ENCODE results near the gene IP6K2.
"Not testable (repeated sequence)": the region's sequence is repeated elsewhere in the genome, so short reads cannot be mapped to it uniquely, and the experiment has no call there.

IP6K2 gene, protein sequence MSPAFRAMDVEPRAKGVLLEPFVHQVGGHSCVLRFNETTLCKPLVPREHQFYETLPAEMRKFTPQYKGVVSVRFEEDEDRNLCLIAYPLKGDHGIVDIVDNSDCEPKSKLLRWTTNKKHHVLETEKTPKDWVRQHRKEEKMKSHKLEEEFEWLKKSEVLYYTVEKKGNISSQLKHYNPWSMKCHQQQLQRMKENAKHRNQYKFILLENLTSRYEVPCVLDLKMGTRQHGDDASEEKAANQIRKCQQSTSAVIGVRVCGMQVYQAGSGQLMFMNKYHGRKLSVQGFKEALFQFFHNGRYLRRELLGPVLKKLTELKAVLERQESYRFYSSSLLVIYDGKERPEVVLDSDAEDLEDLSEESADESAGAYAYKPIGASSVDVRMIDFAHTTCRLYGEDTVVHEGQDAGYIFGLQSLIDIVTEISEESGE

DNA sequence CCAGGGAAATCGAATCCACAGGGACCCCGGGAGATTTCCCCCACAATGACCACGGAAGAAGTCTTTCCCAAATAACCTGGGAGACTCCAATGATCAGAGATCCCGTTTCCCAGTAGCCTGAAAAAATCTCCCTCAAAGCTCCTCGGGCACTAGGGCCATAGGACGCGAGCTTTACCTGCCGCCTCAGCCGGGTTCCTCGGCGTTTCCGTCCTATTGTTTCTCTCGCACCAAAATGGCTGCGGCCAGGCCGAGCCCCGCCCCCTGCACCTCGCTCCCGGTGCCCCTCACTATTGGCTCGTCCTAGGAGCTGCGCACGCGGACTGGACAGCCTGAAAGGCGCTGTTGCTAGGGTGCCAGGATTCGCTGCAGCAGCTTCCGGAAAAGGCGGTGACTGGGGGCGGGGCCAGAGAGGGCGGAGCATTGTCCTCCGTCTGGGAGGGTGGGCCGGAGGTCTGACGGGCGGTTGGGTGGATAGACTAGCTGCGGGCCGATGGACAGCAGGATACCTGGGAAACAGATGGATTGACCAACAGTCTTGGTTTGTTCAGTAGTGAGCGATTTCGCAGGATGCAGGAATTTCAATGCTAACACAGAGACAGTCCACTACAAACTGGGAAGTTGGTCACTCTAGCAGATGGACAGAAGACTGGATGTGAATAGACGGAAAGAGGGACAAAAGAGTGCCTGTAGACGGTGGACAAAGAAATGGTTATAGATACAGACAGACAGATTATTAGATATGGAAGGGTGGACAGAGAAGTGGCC is at the start of gene IP6K2:
Gene IP6K2 (minus strand): TSS at position 240 of the 765 bp plus-strand sequence. CDS start 21,930 bp downstream, outside the sequence.
- peak; percentile 99 for DNase-seq (ENCODE audit: extremely low spot score)
- CTCF ChIA-PET = interaction anchor here (1.2 to 4.4 kb wide), 4 partner anchors 10 to 316 kb away, joined by 3 to 30 read pairs (median 10); no protein-coding TSS in a partner anchor
- POLR2A ChIA-PET = interaction anchor here (0.6 to 1.9 kb wide), 4 partner anchors 8 to 186 kb away, joined by 3 to 6 read pairs (median 3); no protein-coding TSS in a partner anchor
- TF ChIP-seq CTCF (IDR thresholded peaks at IDR 0.05; ENCODE audit: control extremely low read depth, extremely low read depth, low read depth, missing control alignments) = no peak

GRCh38 chr3:48765376-48765775 is 48.4 kb upstream of the IP6K2 start:
- CTCF ChIA-PET = interaction anchor here (2.4 to 2.7 kb wide), 2 partner anchors 9 to 26 kb away, joined by 6 to 11 read pairs; no protein-coding TSS in a partner anchor

GRCh38 chr3:48762816-48763215 is 45.8 kb upstream of the IP6K2 start:
- CTCF ChIA-PET = no interaction called here
- DNase-seq (ENCODE audit: extremely low spot score) = no peak
- TF ChIP-seq CTCF (IDR thresholded peaks at IDR 0.05; ENCODE audit: control extremely low read depth, extremely low read depth, low read depth, missing control alignments) = no peak
- POLR2A ChIA-PET = no interaction called here

More at GRCh38 chr3:48765376-48765775, 48.4 kb upstream of the IP6K2 start:
- POLR2A ChIA-PET = no interaction called here
- TF ChIP-seq CTCF (IDR thresholded peaks at IDR 0.05; ENCODE audit: control extremely low read depth, extremely low read depth, low read depth, missing control alignments) = peak; percentile 12
- DNase-seq (ENCODE audit: extremely low spot score) = no peak

GRCh38 chr3:48759991-48760540 is 43.0 kb upstream of the IP6K2 start:
- DNase-seq (ENCODE audit: extremely low spot score); POLR2A ChIA-PET: not testable (repeated sequence)
- CTCF ChIA-PET = interaction anchor here (1.1 to 2.6 kb wide), 4 partner anchors 11 to 168 kb away, joined by 3 to 10 read pairs (median 4); no protein-coding TSS in a partner anchor

- DNase-seq (ENCODE audit: extremely low spot score); POLR2A ChIA-PET: not testable (repeated sequence)
- CTCF ChIA-PET = interaction anchor here (1.7 to 2.6 kb wide), 2 partner anchors 19 to 168 kb away, joined by 3 to 10 read pairs; no protein-coding TSS in a partner anchor
Observed at GRCh38 chr3:48759531-48759930, 42.5 kb upstream of the IP6K2 start.

- DNase-seq (ENCODE audit: extremely low spot score) = no peak
- CTCF ChIA-PET = interaction anchor here (1.7 to 2.6 kb wide), 2 partner anchors 19 to 169 kb away, joined by 3 to 10 read pairs; no protein-coding TSS in a partner anchor
- POLR2A ChIA-PET = no interaction called here
- TF ChIP-seq CTCF (IDR thresholded peaks at IDR 0.05; ENCODE audit: control extremely low read depth, extremely low read depth, low read depth, missing control alignments) = no peak
Observed at GRCh38 chr3:48759071-48759470, 42.0 kb upstream of the IP6K2 start.

DNA sequence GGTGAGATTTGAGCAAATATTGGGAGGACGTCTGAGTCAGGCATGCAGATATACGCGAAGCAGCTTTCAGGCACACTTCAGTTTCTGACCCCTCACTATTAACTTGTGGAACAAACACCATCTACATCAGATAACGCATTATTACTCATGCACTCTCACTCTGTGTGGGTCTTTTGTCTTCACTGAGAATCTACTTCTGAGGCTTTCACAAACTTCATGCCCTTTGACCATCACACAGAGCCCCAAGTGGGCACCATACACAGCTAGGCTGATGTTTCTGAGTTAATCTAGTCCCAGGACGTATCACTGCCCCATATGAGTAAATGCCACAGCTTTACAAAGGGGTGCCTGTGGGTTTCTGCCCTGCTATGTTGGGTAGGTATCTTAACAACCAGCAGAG is 39.6 kb upstream of the IP6K2 start:
- CTCF ChIA-PET = interaction anchor here (1.1 to 4.6 kb wide), 4 partner anchors 9 to 24 kb away, joined by 3 to 23 read pairs (median 5); no protein-coding TSS in a partner anchor
- no peak for TF ChIP-seq CTCF (IDR thresholded peaks at IDR 0.05; ENCODE audit: control extremely low read depth, extremely low read depth, low read depth, missing control alignments)
- DNase-seq (ENCODE audit: extremely low spot score) = no peak
- POLR2A ChIA-PET = no interaction called here
